ENCODE results near the gene HERC6. TPM values are rescaled to one million over a fixed set of nuclear protein-coding genes. Genes with fewer than 3 reads are reported as not detected.
A peak's percentile ranks its signal among the peaks of the same experiment; 100 is the strongest.
"Not testable (repeated sequence)": the region's sequence is repeated elsewhere in the genome, so short reads cannot be mapped to it uniquely, and the experiment has no call there.

Gene HERC6
- 7.8 and 11.5 TPM in 2 replicates for total RNA-seq

DNA sequence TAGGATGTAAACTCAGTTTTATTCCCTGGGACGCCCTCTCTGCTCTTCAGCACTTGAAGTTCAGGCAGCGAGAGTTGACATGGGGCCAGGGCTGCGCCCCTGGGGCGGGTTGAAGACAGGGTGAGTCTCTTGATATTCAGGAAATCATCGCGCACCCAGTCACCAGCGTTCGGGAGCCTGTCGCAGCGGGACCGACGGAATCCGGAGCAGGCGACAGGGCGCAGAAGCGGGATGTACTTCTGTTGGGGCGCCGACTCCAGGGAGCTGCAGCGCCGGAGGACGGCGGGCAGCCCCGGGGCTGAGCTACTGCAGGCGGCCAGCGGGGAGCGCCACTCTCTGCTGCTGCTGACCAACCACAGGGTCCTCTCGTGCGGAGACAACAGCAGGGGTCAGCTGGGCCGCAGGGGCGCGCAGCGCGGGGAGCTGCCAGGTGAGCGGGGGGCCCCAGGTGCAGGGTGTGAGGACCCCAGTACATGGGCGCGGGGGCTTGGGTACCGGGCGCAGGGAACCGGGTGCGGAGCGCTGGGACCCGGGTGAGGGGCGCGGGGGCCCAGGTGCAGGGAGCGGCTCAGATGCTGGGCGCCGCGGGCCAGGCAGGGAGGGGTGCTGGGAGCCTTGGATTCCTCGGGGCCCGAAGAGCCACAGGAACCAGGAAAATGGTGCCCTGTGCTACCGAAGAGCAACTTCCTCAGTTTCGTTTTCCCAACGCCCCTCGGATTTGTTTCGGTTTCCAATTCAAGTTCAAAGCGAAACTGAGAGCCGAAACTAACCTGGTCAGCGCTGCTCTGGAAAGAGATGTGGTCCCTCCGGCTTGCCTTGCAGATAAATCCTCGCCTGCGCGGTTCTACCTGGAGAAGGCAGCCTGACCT lies at the start of gene HERC6:
Gene HERC6 (plus strand): TSS at position 162 of the 869 bp plus-strand sequence. CDS start 70 bp downstream, at position 232.
- DNase-seq: peak; percentile 89

- DNase-seq: no peak
Observed at GRCh38 chr4:88333741-88334405, 44.8 kb upstream of the HERC6 start.

- DNase-seq: no peak
Observed at GRCh38 chr4:88335092-88335665, 43.5 kb upstream of the HERC6 start.

DNA sequence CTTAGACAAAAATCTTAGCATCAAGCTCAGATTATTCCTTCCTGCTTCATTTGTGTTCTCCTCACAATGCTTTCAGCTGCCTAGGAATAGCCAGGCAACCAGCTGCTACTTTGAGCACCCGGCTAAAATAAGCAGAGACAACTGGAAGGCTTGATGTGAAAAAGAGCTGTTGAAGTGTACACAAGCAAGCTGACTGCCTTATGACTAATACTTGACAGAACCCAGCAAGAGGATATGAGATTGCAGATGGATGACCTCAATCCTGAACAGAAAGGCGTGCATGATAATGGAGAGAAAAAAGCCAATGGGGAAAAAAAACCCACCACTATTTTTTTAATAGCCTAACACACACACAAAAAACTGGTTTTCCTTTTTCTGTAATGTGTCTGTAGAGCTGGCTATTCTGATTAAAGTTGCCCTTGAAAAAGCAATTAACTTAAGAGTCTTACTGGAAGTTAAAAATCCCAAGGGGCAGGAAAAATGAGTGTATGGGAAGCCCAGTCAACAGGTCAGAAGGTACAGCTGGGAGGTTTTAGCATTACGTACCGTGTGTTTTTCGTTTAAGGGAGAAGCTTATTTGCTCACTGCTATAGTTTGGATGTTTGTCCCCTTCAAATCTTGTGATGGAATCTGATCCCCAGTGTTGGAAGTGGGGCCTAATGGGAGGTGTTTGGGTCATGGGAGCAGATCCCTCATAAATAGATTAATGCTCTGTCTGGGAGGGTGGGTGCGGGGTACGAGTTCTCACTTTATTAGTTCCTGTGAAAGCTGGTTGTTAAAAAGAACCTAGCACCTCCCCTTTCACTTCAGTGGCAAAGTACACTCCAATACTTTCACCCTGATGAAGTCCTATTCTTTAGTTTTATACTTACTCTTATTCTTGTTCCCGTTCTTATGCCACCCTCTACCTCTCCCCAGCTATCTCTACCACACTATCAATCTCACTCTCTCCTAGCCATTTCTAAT lies 37.1 kb upstream of the HERC6 start:
- peak; percentile 86 for DNase-seq

DNA sequence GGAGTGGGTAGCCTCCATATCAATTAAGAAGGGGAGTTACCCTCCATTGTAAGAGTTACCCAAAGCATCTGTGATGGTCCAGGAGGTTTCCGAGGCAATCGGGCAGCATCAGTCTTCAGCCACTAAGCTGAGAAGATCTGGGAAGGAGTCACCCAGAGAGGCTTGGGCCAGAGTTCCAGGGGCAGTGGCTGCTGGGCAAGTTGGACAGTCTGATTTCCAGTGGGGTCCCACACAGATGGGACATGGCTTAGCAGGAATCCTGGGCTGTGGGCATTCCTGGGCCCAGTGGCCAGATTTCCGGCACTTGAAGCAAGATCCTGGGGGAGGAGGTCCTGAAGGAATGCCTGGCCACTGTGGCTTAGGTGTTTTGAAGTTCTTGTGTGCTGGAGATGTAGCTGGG lies 31.8 kb upstream of the HERC6 start:
- DNase-seq: not testable (repeated sequence)

GRCh38 chr4:88348761-88349160 lies 29.9 kb upstream of the HERC6 start:
- not testable (repeated sequence) for DNase-seq

DNA sequence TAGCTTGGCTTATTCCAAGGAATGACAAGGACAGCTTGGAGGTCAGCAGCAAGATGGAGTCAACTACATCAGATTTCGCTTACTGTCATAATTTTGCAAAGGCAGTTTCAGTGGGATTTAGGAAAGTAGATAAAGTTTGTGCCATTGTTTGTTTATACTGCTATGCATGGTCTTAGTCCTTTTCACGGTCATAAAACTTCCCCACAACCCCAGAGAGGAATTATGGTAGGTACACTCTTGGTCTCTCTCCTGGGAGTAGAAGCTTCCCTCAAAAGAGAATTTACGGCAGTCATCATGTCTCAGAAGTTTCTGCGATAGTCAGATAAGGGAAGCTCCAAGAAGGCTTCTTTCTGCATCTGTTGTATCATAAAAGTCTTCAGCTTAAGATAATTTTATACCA lies 27.9 kb upstream of the HERC6 start:
- no peak for DNase-seq

- DNase-seq: no peak
Observed at GRCh38 chr4:88352062-88352740, 26.5 kb upstream of the HERC6 start.

DNA sequence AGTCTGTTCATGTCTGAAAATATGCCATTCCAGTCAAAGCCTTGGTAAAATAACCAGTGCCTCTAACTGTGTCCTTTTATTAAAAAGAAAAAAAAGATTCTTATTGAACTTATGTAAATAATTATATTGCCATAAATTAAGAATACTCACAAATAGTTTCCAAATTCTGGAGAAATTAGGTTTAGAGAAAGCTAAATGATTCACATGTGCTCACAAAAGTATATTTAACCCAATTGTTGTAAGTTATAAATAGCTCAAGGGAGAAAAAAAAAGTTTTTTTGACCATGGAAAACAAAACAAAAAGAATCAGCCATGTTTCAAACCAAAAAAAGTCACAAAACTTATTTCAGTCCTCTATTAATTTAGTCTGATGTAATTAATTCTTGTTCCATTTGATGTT lies 25.3 kb upstream of the HERC6 start:
- DNase-seq: no peak

DNA sequence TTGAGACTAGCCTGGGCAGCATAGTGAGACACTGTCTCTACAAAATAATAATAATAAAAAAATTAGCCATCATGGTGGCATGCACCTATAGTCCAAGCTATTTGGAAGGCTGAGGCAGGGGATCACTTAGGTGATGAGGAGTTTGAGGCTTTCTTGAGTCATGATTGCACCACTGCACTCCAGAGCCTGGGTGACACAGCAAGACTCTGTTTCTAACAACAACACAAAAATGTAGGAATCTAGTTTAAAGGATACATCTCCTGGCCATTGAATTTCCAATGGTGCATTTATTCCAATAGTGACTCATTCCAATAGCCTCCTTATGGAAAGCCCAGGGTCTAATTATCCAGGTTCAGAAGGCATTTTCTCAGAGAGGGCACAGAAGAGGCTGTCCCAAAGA lies 21.9 kb upstream of the HERC6 start:
- no peak for DNase-seq

GRCh38 chr4:88357262-88357661 lies 21.4 kb upstream of the HERC6 start:
- no peak for DNase-seq

DNA sequence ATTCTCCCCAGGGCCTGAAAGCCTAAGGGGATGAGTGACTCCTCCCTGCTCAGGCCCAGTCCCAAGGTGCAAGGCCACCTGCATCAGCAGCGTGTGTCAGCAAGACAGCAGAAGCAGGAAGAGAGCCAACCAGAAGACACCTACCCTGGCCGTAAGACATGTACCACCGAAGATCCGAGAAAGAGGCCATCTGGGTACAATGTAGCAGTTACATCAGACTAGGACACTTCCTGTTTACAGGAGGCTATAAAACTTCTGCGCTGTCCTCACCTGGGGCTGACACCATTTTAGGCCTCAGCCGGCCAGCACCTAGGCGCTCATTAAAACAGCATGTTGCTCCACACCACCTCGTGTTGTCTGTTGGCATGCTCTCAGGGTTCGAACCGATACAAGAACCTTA lies 19.1 kb upstream of the HERC6 start:
- DNase-seq: no peak

- no peak for DNase-seq
Observed at GRCh38 chr4:88360256-88360655, 18.4 kb upstream of the HERC6 start.

GRCh38 chr4:88360791-88361190 lies 17.9 kb upstream of the HERC6 start:
- no peak for DNase-seq

- DNase-seq: not testable (repeated sequence)
Observed at GRCh38 chr4:88361217-88361773, 17.4 kb upstream of the HERC6 start.

GRCh38 chr4:88366460-88366859 lies 12.2 kb upstream of the HERC6 start:
- no peak for DNase-seq

GRCh38 chr4:88367826-88368225 lies 10.8 kb upstream of the HERC6 start:
- no peak for DNase-seq

DNA sequence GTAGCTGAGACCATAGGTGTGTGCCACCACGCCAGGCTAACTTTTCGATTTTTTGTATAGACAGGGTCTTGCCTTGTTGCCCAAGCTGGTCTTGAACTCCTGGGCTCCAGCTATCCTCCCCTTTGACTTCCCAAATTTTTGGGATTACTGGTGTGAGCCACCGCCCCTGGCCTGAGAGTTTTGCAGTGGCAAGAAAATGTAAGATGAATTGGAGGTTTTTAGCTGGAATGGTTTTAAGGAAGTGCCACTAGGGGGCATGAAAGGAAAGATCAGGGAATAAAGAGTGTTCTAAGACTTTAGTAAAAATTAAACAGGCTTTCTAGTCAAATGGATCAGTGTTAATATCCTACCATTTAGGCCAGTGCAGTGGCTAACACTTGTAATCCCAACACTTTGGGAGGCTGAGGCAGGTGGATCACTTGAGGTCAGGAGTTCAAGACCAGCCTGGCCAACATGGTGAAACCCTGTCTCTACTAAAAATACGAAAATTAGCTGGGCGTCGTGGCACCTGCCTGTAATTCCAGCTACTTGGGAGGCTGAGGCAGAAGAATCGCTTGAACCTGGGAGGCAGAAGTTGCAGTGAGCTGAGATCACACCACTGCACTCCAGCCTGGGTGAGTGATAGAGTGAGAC lies 9.4 kb upstream of the HERC6 start:
- DNase-seq: peak; percentile 65

DNA sequence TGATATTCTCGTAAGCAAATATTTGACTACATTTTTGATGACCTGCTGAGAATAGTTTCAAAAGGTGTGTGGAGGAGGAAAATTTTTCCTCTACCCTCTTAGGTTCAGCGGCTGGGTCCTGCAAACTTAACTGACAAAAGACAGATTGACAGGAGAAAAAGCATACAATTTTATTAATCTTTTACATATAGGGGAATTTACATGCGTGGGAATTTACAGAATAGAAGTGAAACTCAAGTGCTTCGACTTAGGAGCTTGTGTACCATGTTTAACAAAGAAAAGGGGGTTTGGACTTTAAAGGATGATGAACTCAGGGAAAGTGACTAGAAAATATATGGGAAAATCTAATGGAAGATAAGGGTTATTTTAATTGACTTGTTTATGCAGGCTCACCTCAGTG lies 2.5 kb downstream of the HERC6 start:
- DNase-seq: no peak

DNA sequence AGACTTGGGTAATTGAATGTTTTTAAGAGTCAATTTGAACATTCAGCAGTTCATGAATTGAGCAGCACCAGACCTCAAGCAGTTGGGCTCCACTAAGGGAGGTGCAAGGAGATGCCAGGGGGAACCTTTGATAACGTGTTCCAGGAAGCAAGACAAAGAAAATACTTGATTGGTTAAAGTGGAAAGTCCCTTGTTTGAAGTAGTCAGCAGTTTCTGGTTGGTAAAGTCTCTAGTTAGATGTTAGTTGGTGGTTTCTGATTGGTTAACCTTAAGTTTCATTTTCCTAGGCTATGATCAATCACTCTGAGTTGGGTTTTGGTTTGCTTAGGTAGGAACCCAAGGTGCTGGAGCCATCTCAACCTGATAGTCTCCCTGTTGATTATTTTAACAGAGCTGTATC lies 4.0 kb downstream of the HERC6 start:
- no peak for DNase-seq

- no peak for DNase-seq
Observed at GRCh38 chr4:88390128-88390527, 11.5 kb downstream of the HERC6 start.
